ENCODE results near the gene VAMP1.

GRCh38 chr12:6444031-6444430 is 26.4 kb downstream of the VAMP1 start:
- TF ChIP-seq CTCF (conservative IDR thresholded peaks at IDR 0.05 in 1 of 2, IDR thresholded peaks at IDR 0.05 in 1 of 2; ENCODE audit: extremely low read depth in 1 of 2, insufficient read depth in 1 of 2, low read depth in 1 of 2, low read length in 2 of 2): no peak
- no peak for TF ChIP-seq EZH2 (IDR thresholded peaks at IDR 0.05; ENCODE audit: borderline replicate concordance, low read length)

All from mammary epithelial cell (primary cell).